Tibial nerve (tissue), 4 donors: ENCODE measurements around the gene TMEM218. TPM values are rescaled to one million over a fixed set of nuclear protein-coding genes. Genes with fewer than 3 reads are reported as not detected.
A peak's percentile ranks its signal among the peaks of the same experiment; 100 is the strongest.

Experiments used
- DNase-seq, 2 donors: peaks; one replicate each; pipeline ENCODE4 v3.0.0-alpha.2; 2019; ENCODE audit warnings: low spot score in 2 of 2
- H3K27ac ChIP-seq, 4 donors: fragments of 200-600 bp; sonication (generic) in 3 of 4; one replicate each; pipeline ENCODE4 v1.5.1; 2017 to 2019; ENCODE audit warnings: mild to moderate bottlenecking in 1 of 4
- H3K27me3 ChIP-seq, 2 donors: fragments of 200-600 bp; sonication (generic) in 1 of 2; one replicate each; pipeline versions ENCODE4 v1.5.1 to v1.6.0; 2017 to 2019
- H3K36me3 ChIP-seq, 3 donors: fragments of 200-600 bp; sonication (generic); one replicate each; pipeline ENCODE4 v1.5.1; 2018 to 2019
- H3K4me1 ChIP-seq, 4 donors: fragments of 200-600 bp; sonication (generic) in 3 of 4; one replicate each; pipeline ENCODE4 v1.5.1; 2017 to 2019
- H3K4me3 ChIP-seq, 4 donors: fragments of 200-600 bp; sonication (generic) in 3 of 4; one replicate each; pipeline ENCODE4 v1.5.1; 2017 to 2019; ENCODE audit warnings: mild to moderate bottlenecking in 1 of 4, moderate library complexity in 1 of 4
- H3K9me3 ChIP-seq, 4 donors: fragments of 200-600 bp; sonication (generic) in 3 of 4; one replicate each; pipeline ENCODE4 v1.5.1; 2017 to 2019
- EP300 ChIP-seq, 2 donors: sonication (generic); formaldehyde crosslinking; IDR thresholded peaks; one replicate each; pipeline ENCODE4 v1.6.1; 2017; ENCODE audit warnings: antibody characterized with exemption in 2 of 2, mild to moderate bottlenecking in 1 of 2
- POLR2A ChIP-seq, 2 donors: fragments of 450-650 bp; IDR thresholded peaks; one replicate each; pipeline ENCODE4 v1.6.1; 2017; ENCODE audit warnings: antibody characterized with exemption in 2 of 2, mild to moderate bottlenecking in 2 of 2, moderate library complexity in 2 of 2
- WGBS, 2 donors: methylation state at CpG; one replicate each; pipeline ENCODE4 v1.1.5; 2018; 5-methylcytosine and 5-hydroxymethylcytosine counted together
- total RNA-seq, 4 donors: library from RNA; depleted of rRNA; stranded (reverse); fragments of >200 nt; gene quantifications; one replicate each; pipeline ENCODE4 v1.1.0, GENCODE V29; 2016
- TF ChIP-seq, protein P1 (sequence below), 5 experiments: fragments of 200-600 bp in 3 of 5; fragments of 450-650 bp in 2 of 5; sonication (generic) in 3 of 5; IDR thresholded peaks; one replicate each; pipeline ENCODE4 v1.5.1; 2016 to 2019; ENCODE audit warnings: antibody characterized with exemption in 5 of 5, mild to moderate bottlenecking in 3 of 5, moderate library complexity in 2 of 5

The TMEM218 gene
- total RNA-seq, 4 donors from 2014 or later: 17.2 to 30.6 (median 20.7) TPM

- Histone ChIP-seq H3K9me3 (peaks cover 0 to 2% (median 0%) of the 10 kb centered on the region in 4 donors), H3K27me3 (no peaks in the 10 kb centered on the region)
Measured at GRCh38 chr11:125148011-125148410, 36.6 kb upstream of the TMEM218 start.

GRCh38 chr11:125147280-125147679 lies 35.9 kb upstream of the TMEM218 start:
- no peaks in the 10 kb centered on the region for H3K4me1 ChIP-seq
- H3K27ac ChIP-seq: no peak overlapping the region
- H3K36me3 ChIP-seq: no peaks in the 10 kb centered on the region
- TF ChIP-seq POLR2A (IDR thresholded peaks at IDR 0.05) (no peak), EP300 (IDR thresholded peaks at IDR 0.05) (no peak)
- TF ChIP-seq, protein P1, sequence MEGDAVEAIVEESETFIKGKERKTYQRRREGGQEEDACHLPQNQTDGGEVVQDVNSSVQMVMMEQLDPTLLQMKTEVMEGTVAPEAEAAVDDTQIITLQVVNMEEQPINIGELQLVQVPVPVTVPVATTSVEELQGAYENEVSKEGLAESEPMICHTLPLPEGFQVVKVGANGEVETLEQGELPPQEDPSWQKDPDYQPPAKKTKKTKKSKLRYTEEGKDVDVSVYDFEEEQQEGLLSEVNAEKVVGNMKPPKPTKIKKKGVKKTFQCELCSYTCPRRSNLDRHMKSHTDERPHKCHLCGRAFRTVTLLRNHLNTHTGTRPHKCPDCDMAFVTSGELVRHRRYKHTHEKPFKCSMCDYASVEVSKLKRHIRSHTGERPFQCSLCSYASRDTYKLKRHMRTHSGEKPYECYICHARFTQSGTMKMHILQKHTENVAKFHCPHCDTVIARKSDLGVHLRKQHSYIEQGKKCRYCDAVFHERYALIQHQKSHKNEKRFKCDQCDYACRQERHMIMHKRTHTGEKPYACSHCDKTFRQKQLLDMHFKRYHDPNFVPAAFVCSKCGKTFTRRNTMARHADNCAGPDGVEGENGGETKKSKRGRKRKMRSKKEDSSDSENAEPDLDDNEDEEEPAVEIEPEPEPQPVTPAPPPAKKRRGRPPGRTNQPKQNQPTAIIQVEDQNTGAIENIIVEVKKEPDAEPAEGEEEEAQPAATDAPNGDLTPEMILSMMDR (IDR thresholded peaks at IDR 0.05): no peak
- WGBS, 2 donors: 83 to 94% methylated on average over 5 to 6 of the region's 6 CpGs
- no peaks in the 10 kb centered on the region for H3K27me3 ChIP-seq
- peaks cover 0 to 2% (median 0%) of the 10 kb centered on the region in 4 donors for H3K9me3 ChIP-seq
- no peak for DNase-seq
- H3K4me3 ChIP-seq: no peak overlapping the region

More at GRCh38 chr11:125148011-125148410, 36.6 kb upstream of the TMEM218 start:
- no peaks in the 10 kb centered on the region for H3K4me1 ChIP-seq
- H3K36me3 ChIP-seq: no peaks in the 10 kb centered on the region
- H3K4me3 ChIP-seq: no peak overlapping the region
- H3K27ac ChIP-seq: no peak overlapping the region
- TF ChIP-seq POLR2A (IDR thresholded peaks at IDR 0.05) (no peak), EP300 (IDR thresholded peaks at IDR 0.05) (no peak)
- TF ChIP-seq, protein P1 (IDR thresholded peaks at IDR 0.05): no peak
- DNase-seq: no peak

DNA sequence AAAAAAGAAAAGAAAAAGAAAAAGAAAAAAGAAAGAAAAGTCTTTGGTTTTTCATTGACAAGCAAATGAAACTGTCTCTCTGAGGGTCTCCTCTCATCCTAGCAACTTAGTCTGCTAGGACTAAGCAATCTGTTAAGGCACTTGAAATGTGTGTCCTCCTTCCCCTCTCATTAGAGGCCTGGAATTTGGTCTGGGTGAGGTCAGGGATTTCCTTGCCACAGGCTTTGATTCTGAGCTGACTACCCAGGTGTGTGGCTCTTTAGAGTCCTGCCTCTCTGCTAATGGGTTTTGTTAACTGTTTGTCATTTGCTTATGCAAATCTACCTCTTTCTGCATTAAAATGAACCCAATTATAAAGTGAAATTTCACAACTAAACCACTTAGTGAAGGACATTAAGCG lies 34.8 kb upstream of the TMEM218 start:
- Histone ChIP-seq H3K4me1 (peaks cover 0 to 6% (median 2%) of the 10 kb centered on the region in 4 donors), H3K27ac (no peak overlapping the region), H3K4me3 (no peak overlapping the region), H3K27me3 (peaks cover 0 to 5% of the 10 kb centered on the region in 2 donors), H3K36me3 (no peaks in the 10 kb centered on the region), H3K9me3 (no peaks in the 10 kb centered on the region)
- no peak for DNase-seq
- TF ChIP-seq EP300 (IDR thresholded peaks at IDR 0.05): no peak
- TF ChIP-seq POLR2A (IDR thresholded peaks at IDR 0.05): no peak
- TF ChIP-seq, protein P1 (IDR thresholded peaks at IDR 0.05): no peak
- 93 to 95% methylated on average over 1 of the region's 1 CpG for WGBS, 2 donors

DNA sequence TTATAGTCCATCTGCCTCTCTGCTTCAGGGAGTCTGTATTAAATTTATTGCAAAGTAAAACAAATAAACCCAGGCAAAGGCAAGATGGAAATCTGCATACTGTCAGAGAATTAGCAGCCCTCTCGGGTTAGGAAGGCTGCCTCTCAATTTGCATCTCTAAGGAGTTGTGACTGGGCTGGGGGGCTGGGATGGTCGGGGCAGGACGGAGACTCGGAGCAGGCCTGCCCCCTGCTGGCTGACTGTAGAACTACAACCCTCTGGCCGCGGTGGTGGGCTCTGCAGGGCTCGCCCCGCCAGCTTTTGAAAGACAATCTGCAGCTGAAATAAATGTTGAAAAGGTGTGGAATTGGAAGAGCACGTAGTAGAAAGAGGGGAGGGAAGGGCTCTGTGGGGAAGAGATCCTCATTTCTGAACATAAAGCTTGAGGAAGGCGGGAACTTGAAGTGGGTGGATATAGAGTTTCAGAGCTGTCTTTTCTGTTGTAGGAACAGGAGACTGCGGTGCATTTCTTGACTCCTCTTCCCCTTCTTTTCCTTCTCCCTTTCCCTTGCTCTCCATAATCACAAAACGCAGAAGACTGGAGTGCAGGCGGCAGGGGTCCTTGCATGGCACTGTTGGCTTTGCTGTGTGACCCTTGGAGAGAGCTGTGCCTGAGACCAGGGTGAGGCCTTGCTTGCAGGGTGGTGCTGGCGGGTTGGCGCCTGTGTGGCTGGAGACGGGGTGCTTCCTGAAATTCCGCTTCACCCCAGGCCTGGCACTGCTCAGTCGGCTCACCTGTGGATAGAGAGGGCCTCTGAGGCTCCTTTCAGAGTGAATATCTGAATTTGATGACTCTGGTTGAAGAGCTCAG lies 30.5 kb upstream of the TMEM218 start:
- no peaks in the 10 kb centered on the region for H3K36me3 ChIP-seq
- peaks cover 0 to 6% (median 2%) of the 10 kb centered on the region in 4 donors for H3K4me1 ChIP-seq
- 42 to 44% methylated on average over 18 of the region's 18 CpGs for WGBS, 2 donors
- no peak overlapping the region for H3K4me3 ChIP-seq
- no peak for TF ChIP-seq POLR2A (IDR thresholded peaks at IDR 0.05)
- TF ChIP-seq, protein P1 (IDR thresholded peaks at IDR 0.05): peak; percentile 90 to 98 (median 92)
- TF ChIP-seq EP300 (IDR thresholded peaks at IDR 0.05): no peak
- H3K27me3 ChIP-seq: peaks cover 0 to 18% of the 10 kb centered on the region in 2 donors
- no peak overlapping the region for H3K27ac ChIP-seq
- no peaks in the 10 kb centered on the region for H3K9me3 ChIP-seq
- DNase-seq: peak in 1 of 2 donors; percentile 21

GRCh38 chr11:125141178-125141577 lies 29.8 kb upstream of the TMEM218 start:
- H3K4me1 ChIP-seq: peaks cover 0 to 6% (median 2%) of the 10 kb centered on the region in 4 donors
- no peak for TF ChIP-seq EP300 (IDR thresholded peaks at IDR 0.05)
- no peak for TF ChIP-seq POLR2A (IDR thresholded peaks at IDR 0.05)
- TF ChIP-seq, protein P1 (IDR thresholded peaks at IDR 0.05): no peak
- H3K27me3 ChIP-seq: peaks cover 0 to 18% of the 10 kb centered on the region in 2 donors
- 65 to 70% methylated on average over 12 of the region's 12 CpGs for WGBS, 2 donors
- H3K9me3 ChIP-seq: no peaks in the 10 kb centered on the region
- DNase-seq: no peak
- H3K36me3 ChIP-seq: no peaks in the 10 kb centered on the region
- no peak overlapping the region for H3K4me3 ChIP-seq
- H3K27ac ChIP-seq: no peak overlapping the region
